Bronchial epithelial cell (primary cell): Measurements from ENCODE around the gene OGG1. TPM values are rescaled to one million over a fixed set of nuclear protein-coding genes. Genes with fewer than 3 reads are reported as not detected.
A peak's percentile ranks its signal among the peaks of the same experiment; 100 is the strongest.

Source experiments
- DNase-seq: peaks from one replicate; pipeline ENCODE4 v3.0.0-alpha.2; 2010; ENCODE audit warnings: low read depth
- FAIRE-seq: peaks from 2 replicates; lab custom pipeline; 2011; peaks lifted over from hg19 to GRCh38; lab: Jason Lieb, UNC
- H3K27me3 ChIP-seq: 2 replicates; pipeline ENCODE4 v1.5.1; 2011; ENCODE audit warnings: low read length; ENCODE audit not compliant: control insufficient read depth, insufficient read depth
- H3K36me3 ChIP-seq: 2 replicates; pipeline ENCODE4 v1.5.1; 2011; ENCODE audit warnings: low read length; ENCODE audit not compliant: control insufficient read depth, insufficient read depth
- H3K4me3 ChIP-seq: 2 replicates; pipeline ENCODE4 v1.5.1; 2011; ENCODE audit warnings: mild to moderate bottlenecking, low read depth, low read length, control low read depth
- CTCF ChIP-seq: IDR thresholded peaks from 2 replicates; pipeline ENCODE4 v1.5.1; 2011; ENCODE audit warnings: mild to moderate bottlenecking, moderate library complexity, low read length, control low read depth, inconsistent platforms; ENCODE audit not compliant: insufficient read depth, severe bottlenecking
- total RNA-seq: library from RNA; depleted of rRNA; stranded (reverse); fragments of >200 nt; gene quantifications from 2 replicates; pipeline ENCODE4 v1.2.1, GENCODE V29; 2014

OGG1 gene
- total RNA-seq, 1 donor from 2014 or later, result 21.6 TPM

GRCh38 chr3:9703736-9704346 lies 45.9 kb upstream of the OGG1 start, which contains the start of gene CPNE9:
TSS of gene CPNE9 (plus strand) at chr3:9703833. CDS start at chr3:9703997, 164 bp downstream.
- TF ChIP-seq CTCF, result no peak
- peak within 1 kb of the TSS; percentile 14 for H3K4me3 ChIP-seq
- FAIRE-seq (no peak), DNase-seq (no peak)
- H3K27me3 ChIP-seq, result no peaks in the 10 kb centered on the region
- peaks cover 2% of the 10 kb centered on the region for H3K36me3 ChIP-seq

GRCh38 chr3:9704347-9705322 lies 45.1 kb upstream of the OGG1 start:
- TF ChIP-seq CTCF, result no peak
- FAIRE-seq (no peak), DNase-seq (peak; percentile 5)
- Histone ChIP-seq H3K27me3 (no peaks in the 10 kb centered on the region), H3K4me3 (peak overlapping the region; percentile 14), H3K36me3 (peaks cover 2% of the 10 kb centered on the region)

GRCh38 chr3:9710174-9710739 lies 39.5 kb upstream of the OGG1 start:
- Histone ChIP-seq H3K27me3 (peaks cover 2% of the 10 kb centered on the region), H3K4me3 (no peak overlapping the region), H3K36me3 (no peaks in the 10 kb centered on the region)
- TF ChIP-seq CTCF, result no peak
- no peak for DNase-seq
- no peak for FAIRE-seq

- H3K36me3 ChIP-seq, result no peaks in the 10 kb centered on the region
- DNase-seq, result no peak
- H3K27me3 ChIP-seq, result peaks cover 2% of the 10 kb centered on the region
- no peak for TF ChIP-seq CTCF
- H3K4me3 ChIP-seq, result no peak overlapping the region
- FAIRE-seq, result no peak
Measured at GRCh38 chr3:9712415-9712814, 37.3 kb upstream of the OGG1 start.

- DNase-seq (no peak), FAIRE-seq (no peak)
- no peak for TF ChIP-seq CTCF
- no peak overlapping the region for H3K4me3 ChIP-seq
- peaks cover 2% of the 10 kb centered on the region for H3K27me3 ChIP-seq
- no peaks in the 10 kb centered on the region for H3K36me3 ChIP-seq
Measured at GRCh38 chr3:9713142-9713541, 36.6 kb upstream of the OGG1 start.
